Liver (tissue), 9 donors: Measurements from ENCODE around the gene DCHS2. TPM values are rescaled to one million over a fixed set of nuclear protein-coding genes. Genes with fewer than 3 reads are reported as not detected.
A peak's percentile ranks its signal among the peaks of the same experiment; 100 is the strongest.

Experiments
- DNase-seq: peaks from one replicate; pipeline ENCODE4 v3.0.0-alpha.2; 2017; ENCODE audit warnings: low spot score
- H3K27ac ChIP-seq, 2 donors: one replicate each; pipeline ENCODE4 v1.7.0; 2013; ENCODE audit warnings: inconsistent platforms in 2 of 2, low read length in 2 of 2, control low read depth in 1 of 2, low read depth in 1 of 2, mild to moderate bottlenecking in 1 of 2
- H3K27me3 ChIP-seq, 4 donors: one replicate each; pipeline versions ENCODE4 v1.6.1 to v1.7.0; 2013; ENCODE audit warnings: low read length in 3 of 4, inconsistent platforms in 1 of 4, mild to moderate bottlenecking in 1 of 4, moderate library complexity in 1 of 4; ENCODE audit not compliant: control insufficient read depth in 4 of 4, insufficient read depth in 4 of 4
- H3K36me3 ChIP-seq, 4 donors: one replicate each; pipeline versions ENCODE4 v1.6.1 to v1.7.0; 2013; ENCODE audit warnings: low read length in 3 of 4, mild to moderate bottlenecking in 3 of 4, low read depth in 1 of 4, moderate library complexity in 1 of 4; ENCODE audit not compliant: control insufficient read depth in 4 of 4, insufficient read depth in 3 of 4
- H3K4me1 ChIP-seq, 4 donors: one replicate each; pipeline versions ENCODE4 v1.6.1 to v1.7.0; 2013; ENCODE audit warnings: low read length in 3 of 4, mild to moderate bottlenecking in 3 of 4, moderate library complexity in 1 of 4; ENCODE audit not compliant: control insufficient read depth in 4 of 4, insufficient read depth in 4 of 4
- H3K4me3 ChIP-seq, 3 donors: one replicate each; pipeline versions ENCODE4 v1.6.1 to v1.7.0; 2013; ENCODE audit warnings: low read length in 3 of 3, control low read depth in 1 of 3, low read depth in 1 of 3, mild to moderate bottlenecking in 1 of 3
- H3K9ac ChIP-seq, 2 donors: one replicate each; pipeline ENCODE4 v1.7.0; 2013; ENCODE audit warnings: low read length in 2 of 2, mild to moderate bottlenecking in 2 of 2, moderate library complexity in 2 of 2, control low read depth in 1 of 2, low read depth in 1 of 2
- H3K9me3 ChIP-seq, 4 donors: one replicate each; pipeline versions ENCODE4 v1.6.1 to v1.7.0; 2013; ENCODE audit warnings: low read length in 3 of 4; ENCODE audit not compliant: control insufficient read depth in 4 of 4
- ATF3 ChIP-seq: IDR thresholded peaks from 2 replicates; pipeline ENCODE4 v1.6.1; 2016; ENCODE audit warnings: antibody characterized with exemption
- CTCF ChIP-seq: fragments of 150-350 bp; IDR thresholded peaks from 2 replicates; pipeline ENCODE4 v1.5.1; 2017; ENCODE audit warnings: improper control_type of control experiment, low read depth, low read length; ENCODE audit not compliant: missing input control
- EGR1 ChIP-seq, 2 donors: IDR thresholded peaks; 2 replicates each; pipeline ENCODE4 v1.6.1; 2016 to 2018; ENCODE audit warnings: antibody characterized with exemption in 2 of 2, low read depth in 2 of 2
- FOXA2 ChIP-seq: IDR thresholded peaks from 2 replicates; pipeline ENCODE4 v1.6.1; 2016; ENCODE audit warnings: antibody characterized with exemption
- HNF4A ChIP-seq, 2 donors: conservative IDR thresholded peaks; 2 replicates each; pipeline ENCODE4 v1.6.1; 2016; ENCODE audit warnings: antibody characterized with exemption in 2 of 2, mild to moderate bottlenecking in 2 of 2
- HNF4G ChIP-seq: IDR thresholded peaks from 2 replicates; pipeline ENCODE4 v1.6.1; 2016; ENCODE audit warnings: antibody characterized with exemption
- NR2F2 ChIP-seq: IDR thresholded peaks from 2 replicates; pipeline ENCODE4 v1.6.1; 2016; ENCODE audit warnings: antibody characterized with exemption
- RAD21 ChIP-seq, 2 donors: IDR thresholded peaks; 2 replicates each; pipeline ENCODE4 v1.6.1; 2016; ENCODE audit warnings: antibody characterized with exemption in 2 of 2, mild to moderate bottlenecking in 2 of 2
- REST ChIP-seq: IDR thresholded peaks from 2 replicates; pipeline ENCODE4 v1.6.1; 2016; ENCODE audit warnings: antibody characterized with exemption, mild to moderate bottlenecking
- TAF1 ChIP-seq: conservative IDR thresholded peaks from 2 replicates; pipeline ENCODE4 v1.6.1; 2016; ENCODE audit warnings: antibody characterized with exemption, mild to moderate bottlenecking
- ZBTB33 ChIP-seq: IDR thresholded peaks from 2 replicates; pipeline ENCODE4 v1.6.1; 2016; ENCODE audit warnings: antibody characterized with exemption
- WGBS: extraction: QIAGEN DNeasy Blood & Tissue Kit; methylation state at CpG from one replicate; pipeline ENCODE4 v1.1.7; 2013; 5-methylcytosine and 5-hydroxymethylcytosine counted together
- polyA plus RNA-seq, 2 donors: library from polyadenylated mRNA; stranded (reverse) in 1 of 2; unstranded in 1 of 2; fragments of 200-250 nt in 1 of 2; fragments of >200 nt in 1 of 2; fragmentation: Nextera tagmentation in 1 of 2; extraction: Ambion mirVana in 1 of 2; gene quantifications; one replicate each; pipeline versions ENCODE4 v1.2.1 to v1.2.3, GENCODE V29; 2013 to 2015
- total RNA-seq, 2 donors: library from RNA; depleted of rRNA; stranded (reverse); fragments of >200 nt; gene quantifications; one replicate each; pipeline ENCODE4 v1.2.3, GENCODE V29; 2014
- donor health status: healthy.
- donor health status: healthy.
- donor health status: healthy.
- donor health status: healthy.
- donor health status: healthy.

Gene DCHS2
- total and polyA plus RNA-seq, 4 donors, result 0.07 to 0.50 (median 0.09) TPM; not detected in 1

- DNase-seq, result no peak
- Histone ChIP-seq H3K9ac (no peak overlapping the region), H3K27ac (no peak overlapping the region), H3K4me1 (no peaks in the 10 kb centered on the region), H3K36me3 (no peaks in the 10 kb centered on the region), H3K9me3 (peaks cover 0 to 5% (median 0%) of the 10 kb centered on the region in 4 donors), H3K27me3 (no peaks in the 10 kb centered on the region), H3K4me3 (no peak overlapping the region)
- TF ChIP-seq NR2F2 (no peak), ATF3 (no peak), CTCF (no peak), REST (no peak), ZBTB33 (no peak), FOXA2 (no peak), HNF4A (conservative IDR thresholded peaks at IDR 0.05) (no peak), EGR1 (IDR thresholded peaks at IDR 0.05; ENCODE audit: low read depth in 2 of 2) (no peak), RAD21 (IDR thresholded peaks at IDR 0.05) (no peak)
Measured at GRCh38 chr4:154315741-154316140, 175.9 kb downstream of the DCHS2 start.

- H3K9me3 ChIP-seq, result peaks cover 0 to 5% (median 0%) of the 10 kb centered on the region in 4 donors
- H3K27me3 ChIP-seq, result no peaks in the 10 kb centered on the region
- no peak for DNase-seq
- H3K27ac ChIP-seq, result no peak overlapping the region
- no peaks in the 10 kb centered on the region for H3K36me3 ChIP-seq
- H3K4me1 ChIP-seq, result no peaks in the 10 kb centered on the region
- H3K9ac ChIP-seq, result no peak overlapping the region
- no peak overlapping the region for H3K4me3 ChIP-seq
- 33% methylated on average over 4 of the region's 4 CpGs for WGBS
- TF ChIP-seq RAD21 (IDR thresholded peaks at IDR 0.05) (peak; percentile 60 to 65), CTCF (peak; percentile 20), HNF4G (no peak), TAF1 (no peak)
Measured at GRCh38 chr4:154314248-154314647, 177.4 kb downstream of the DCHS2 start.
